22Rv1 (cell line): ENCODE results near the gene SLC20A1.

ENCODE experiments used
- H3K27ac ChIP-seq: fragments of 450-650 bp; 2 replicates; pipeline ENCODE4 v1.5.1; 2017
- CTCF ChIP-seq: fragments of 450-650 bp; IDR thresholded peaks from 2 replicates; pipeline ENCODE4 v1.5.1; 2017; ENCODE audit warnings: mild to moderate bottlenecking
- ZFX ChIP-seq: fragments of 450-650 bp; IDR thresholded peaks from 2 replicates; pipeline ENCODE4 v1.6.1; 2017; ENCODE audit warnings: antibody characterized with exemption, borderline replicate concordance

SLC20A1 gene

GRCh38 chr2:112679484-112679883 is 33.7 kb downstream of the SLC20A1 start:
- TF ChIP-seq CTCF (no peak), ZFX (no peak)
- H3K27ac ChIP-seq, result no peak overlapping the region

- no peak overlapping the region for H3K27ac ChIP-seq
- no peak for TF ChIP-seq CTCF
- no peak for TF ChIP-seq ZFX
These were observed 34.9 kb downstream of the SLC20A1 start for GRCh38 chr2:112680666-112681101.

GRCh38 chr2:112682101-112682500 is 36.4 kb downstream of the SLC20A1 start:
- no peak for TF ChIP-seq ZFX
- no peak for TF ChIP-seq CTCF
- no peak overlapping the region for H3K27ac ChIP-seq

- H3K27ac ChIP-seq, result no peak overlapping the region
- TF ChIP-seq CTCF, result no peak
These were observed 38.0 kb downstream of the SLC20A1 start for GRCh38 chr2:112683550-112684414.

- H3K27ac ChIP-seq, result no peak overlapping the region
- TF ChIP-seq ZFX (no peak), CTCF (no peak)
These were observed 38.7 kb downstream of the SLC20A1 start for GRCh38 chr2:112684415-112684775.

GRCh38 chr2:112685271-112685884 is 39.6 kb downstream of the SLC20A1 start:
- 0 out of 2 replicates have a peak, but pooled peaks have one; percentile 8 for TF ChIP-seq CTCF
- TF ChIP-seq ZFX, result no peak
- no peak overlapping the region for H3K27ac ChIP-seq
